Suppressor macrophage treated with lipopolysaccharide for 4 hours (primary cell): ENCODE results near the gene IMPDH1.
A peak's percentile ranks its signal among the peaks of the same experiment; 100 is the strongest.

Experiments
- DNase-seq: peaks from one replicate; pipeline ENCODE4 v3.0.0-alpha.2; 2020

The IMPDH1 gene

GRCh38 chr7:128359939-128360338, 49.8 kb downstream of the IMPDH1 start:
- no peak for DNase-seq

- DNase-seq = no peak
Measured at GRCh38 chr7:128359336-128359735, 50.4 kb downstream of the IMPDH1 start.

GRCh38 chr7:128358233-128358632, 51.5 kb downstream of the IMPDH1 start:
- peak; percentile 24 for DNase-seq

DNA sequence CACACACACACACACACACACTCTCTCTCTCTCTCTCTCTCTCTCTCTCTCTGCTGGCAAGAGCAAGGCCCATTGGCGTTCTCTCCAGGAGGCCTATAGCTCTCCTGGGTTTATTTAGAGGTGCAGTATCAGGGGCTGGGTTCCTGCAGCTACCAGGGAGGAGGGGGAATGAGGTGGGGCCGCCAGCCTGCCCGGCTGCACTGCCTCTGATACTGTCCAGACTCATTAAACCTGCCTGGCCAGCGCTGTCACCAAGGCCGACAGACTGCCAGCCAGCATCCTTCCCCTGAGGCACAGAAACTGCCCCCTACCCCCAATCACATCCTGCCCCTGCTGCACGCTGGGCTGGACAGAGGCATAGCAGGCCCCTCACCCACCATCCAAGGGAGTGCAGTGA, 52.6 kb downstream of the IMPDH1 start:
- no peak for DNase-seq

- no peak for DNase-seq
Measured at GRCh38 chr7:128356546-128357216, 53.1 kb downstream of the IMPDH1 start.

- no peak for DNase-seq
Measured at GRCh38 chr7:128353610-128354009, 56.2 kb downstream of the IMPDH1 start.

GRCh38 chr7:128353189-128353588, 56.6 kb downstream of the IMPDH1 start:
- no peak for DNase-seq

GRCh38 chr7:128352636-128353035, 57.1 kb downstream of the IMPDH1 start:
- no peak for DNase-seq

DNA sequence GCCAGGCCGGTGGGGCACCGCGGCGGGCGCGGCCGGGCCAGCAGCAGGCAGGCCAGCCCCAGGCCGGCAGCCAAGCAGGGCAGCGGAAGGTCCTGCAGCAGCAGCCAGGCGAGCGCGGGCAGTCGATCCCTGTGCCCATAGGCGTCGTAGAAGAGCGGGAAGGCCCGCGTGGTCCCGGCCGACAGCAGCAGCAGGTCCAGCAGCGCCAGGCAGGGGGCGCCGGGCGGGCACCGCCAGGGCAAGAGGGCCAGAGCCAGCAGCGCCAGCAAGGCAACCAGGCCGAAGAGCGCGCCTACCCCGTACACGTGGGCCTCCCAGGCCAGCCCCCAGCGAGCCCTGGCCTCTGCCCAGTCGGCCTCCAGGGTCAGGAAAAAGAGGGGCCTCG, 57.6 kb downstream of the IMPDH1 start:
- DNase-seq = peak; percentile 69

DNA sequence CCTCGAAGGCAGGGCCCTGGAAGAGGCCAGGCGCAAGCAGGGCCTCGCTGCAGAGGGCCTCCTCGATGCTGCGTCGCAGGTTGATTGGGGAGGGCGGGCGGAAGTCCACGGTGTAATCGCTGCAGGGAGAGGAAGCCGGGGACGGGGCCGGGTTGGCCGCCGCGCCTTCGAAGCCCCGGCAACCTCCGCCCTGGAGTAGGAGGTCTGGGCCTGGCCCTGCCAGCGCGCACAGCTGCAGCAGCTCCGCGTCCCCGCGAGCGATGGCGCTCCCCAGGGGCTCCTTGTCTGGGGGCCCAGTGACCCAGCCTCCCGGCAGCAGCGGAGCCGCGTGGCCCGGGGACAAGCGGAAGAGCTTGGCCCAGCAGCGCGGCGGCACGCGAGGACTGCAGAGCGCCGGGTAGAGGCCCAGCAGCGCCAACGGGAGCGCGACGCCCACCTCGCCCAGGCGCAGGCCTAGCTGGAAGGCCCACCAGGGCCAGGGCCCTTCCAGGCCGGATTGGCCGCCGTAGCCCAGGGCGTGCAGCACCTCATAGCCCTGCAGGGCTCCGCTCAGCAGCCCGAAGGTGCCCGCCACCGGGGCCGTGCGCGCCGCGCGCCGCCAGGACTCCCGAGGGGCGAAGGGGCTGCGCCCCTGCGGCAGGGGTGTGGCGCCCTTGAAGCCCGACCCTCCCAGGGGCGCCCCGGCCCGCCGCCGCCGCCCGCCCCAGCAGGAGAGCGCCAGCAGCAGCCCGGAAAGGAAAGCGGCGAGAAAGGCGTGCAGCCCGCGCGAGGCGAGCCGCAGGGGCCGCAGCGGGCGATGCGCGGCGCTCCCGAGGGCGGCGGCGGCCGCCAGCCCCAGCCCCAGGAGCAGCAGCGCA, 58.3 kb downstream of the IMPDH1 start:
- DNase-seq = no peak

DNA sequence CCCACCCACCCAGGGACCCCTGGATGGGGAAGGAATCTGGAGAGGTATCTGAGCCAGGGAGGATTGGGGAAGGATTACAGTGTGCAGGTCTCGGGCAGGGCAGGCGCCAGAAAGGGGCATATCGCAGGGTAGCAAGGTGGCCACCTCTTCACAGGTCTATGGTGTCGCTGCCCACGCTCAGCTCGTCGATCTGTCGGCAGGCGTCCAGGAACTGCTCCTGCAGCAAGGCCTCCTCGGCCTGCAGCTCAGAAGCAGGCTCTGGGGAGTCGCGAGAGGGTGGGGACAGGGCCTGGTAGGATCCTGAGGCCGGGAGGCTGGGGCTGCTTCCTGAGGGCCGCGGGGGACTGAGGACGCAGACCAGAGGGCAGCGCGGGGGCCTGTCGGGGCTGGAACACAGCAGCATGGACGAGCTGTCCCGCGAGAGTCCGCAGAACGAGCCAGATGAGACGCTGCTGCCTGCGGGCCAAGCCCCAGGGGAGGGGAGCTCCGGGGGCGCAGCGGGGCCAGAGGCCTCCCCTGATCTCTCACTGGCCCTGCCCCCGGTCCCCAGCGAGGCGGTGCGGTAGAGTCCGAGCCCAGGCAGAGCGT, 59.0 kb downstream of the IMPDH1 start:
- DNase-seq = no peak

GRCh38 chr7:128349466-128349825, 60.3 kb downstream of the IMPDH1 start:
- no peak for DNase-seq

GRCh38 chr7:128347647-128348097, 62.1 kb downstream of the IMPDH1 start:
- DNase-seq = peak; percentile 76

GRCh38 chr7:128344431-128344774, 65.4 kb downstream of the IMPDH1 start:
- no peak for DNase-seq

DNA sequence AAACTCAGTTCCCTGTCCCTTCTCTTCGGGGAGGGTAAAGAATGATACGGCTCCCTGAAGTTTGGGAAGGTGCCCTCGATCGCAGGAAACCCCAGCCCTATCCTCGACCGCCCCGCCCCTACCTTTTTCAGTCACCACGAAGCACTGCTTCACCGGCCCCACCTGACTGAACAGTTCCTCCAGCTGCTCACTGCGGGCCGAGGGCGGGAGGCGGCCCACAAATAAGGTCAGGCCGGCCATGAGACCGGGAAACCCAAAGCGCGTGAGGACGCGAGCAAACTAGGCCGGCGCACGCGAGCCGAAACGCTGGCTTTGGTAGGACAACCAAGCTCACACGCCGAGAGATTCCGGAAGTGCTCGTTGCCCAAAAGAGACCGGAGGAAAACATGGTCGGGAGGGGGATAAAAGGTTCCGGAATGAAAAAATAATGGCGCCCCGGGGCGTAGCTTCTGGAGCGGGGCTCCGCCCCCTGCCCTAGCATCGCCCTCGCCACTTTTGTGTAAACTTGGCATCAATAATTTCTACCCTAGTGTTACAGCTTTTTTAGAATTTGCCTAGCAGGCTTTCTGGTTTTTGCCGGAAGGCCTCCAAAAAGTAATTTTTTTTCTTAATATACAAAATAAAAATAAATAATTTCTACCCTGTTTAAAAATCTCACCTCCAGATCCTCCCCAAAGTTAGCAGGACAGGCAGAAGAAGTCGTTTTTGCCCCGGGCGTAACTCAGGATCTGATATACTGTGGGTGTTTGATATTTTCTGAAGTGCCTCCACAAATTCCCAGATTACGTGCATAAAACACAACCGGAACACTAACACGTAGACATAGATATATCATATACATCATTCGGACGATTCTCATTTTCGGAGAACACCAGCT, 66.0 kb downstream of the IMPDH1 start, which contains the start of gene RBM28:
Gene RBM28, minus strand, starts transcription at position 355 of the 877 bp plus-strand sequence. Its CDS starts 115 bp downstream, at position 240.
- DNase-seq = peak; percentile 95
